ENCODE results near the gene SGSM2. TPM values are rescaled to one million over a fixed set of nuclear protein-coding genes. Genes with fewer than 3 reads are reported as not detected.

The SGSM2 gene
- total and polyA plus RNA-seq, 2 of the 13 experiments (the other 11 are each of a cell fraction or from before 2014, with no cell fraction given), result 30.4 to 51.3 TPM

- no TSS peak for BruUV-seq (replicated peaks)
- H3K9ac ChIP-seq (ENCODE audit: insufficient read depth, low read depth, low read length), result no peak overlapping the region
- no peaks in the 10 kb centered on the region for H3K79me2 ChIP-seq (ENCODE audit: insufficient read depth, low read length)
- ChIA-PET POLR2A (no interaction called here), CTCF (ENCODE audit: low intra/inter-chr PET ratio, low total read pairs) (no interaction called here)
- no peaks in the 10 kb centered on the region for H3K27me3 ChIP-seq (ENCODE audit: control insufficient read depth in 1 of 2, insufficient read depth in 2 of 2, low read length in 2 of 2)
- TF ChIP-seq ZNF3 (CRISPR knock-in tag; IDR thresholded peaks at IDR 0.05), result no peak
- no peak for TF ChIP-seq CSRNP1 (CRISPR knock-in tag; IDR thresholded peaks at IDR 0.05)
- TF ChIP-seq TERF1 (CRISPR knock-in tag; IDR thresholded peaks at IDR 0.05), result no peak
- TF ChIP-seq ZNF841 (CRISPR knock-in tag; IDR thresholded peaks at IDR 0.05; ENCODE audit: borderline replicate concordance), result no peak
- no peak for TF ChIP-seq NCOA5 (CRISPR knock-in tag; IDR thresholded peaks at IDR 0.05)
- TF ChIP-seq FOSL2 (CRISPR knock-in tag; IDR thresholded peaks at IDR 0.05), result no peak
- TF ChIP-seq ZFP90 (CRISPR knock-in tag; IDR thresholded peaks at IDR 0.05; ENCODE audit: borderline replicate concordance), result no peak
- TF ChIP-seq SP4 (CRISPR knock-in tag; IDR thresholded peaks at IDR 0.05), result no peak
- no peak for TF ChIP-seq ZNF782 (CRISPR knock-in tag; IDR thresholded peaks at IDR 0.05; ENCODE audit: borderline replicate concordance)
- no peak for TF ChIP-seq ZNF326 (CRISPR knock-in tag; IDR thresholded peaks at IDR 0.05; ENCODE audit: borderline replicate concordance)
- no peak for TF ChIP-seq REST (IDR thresholded peaks at IDR 0.05; ENCODE audit: borderline replicate concordance in 1 of 2, low read depth in 1 of 2, low read length in 2 of 2)
- TF ChIP-seq STAT6 (CRISPR knock-in tag; IDR thresholded peaks at IDR 0.05; ENCODE audit: borderline replicate concordance), result no peak
- no peak for TF ChIP-seq ZNF354B (CRISPR knock-in tag; IDR thresholded peaks at IDR 0.05)
- TF ChIP-seq BRF2 (CRISPR knock-in tag; IDR thresholded peaks at IDR 0.05), result no peak
- no peak for TF ChIP-seq TAF15 (IDR thresholded peaks at IDR 0.05; ENCODE audit: low read depth, low read length, poor library complexity, severe bottlenecking)
- H3K4me1 ChIP-seq (ENCODE audit: insufficient read depth, low read length), result no peaks in the 10 kb centered on the region
- no peak overlapping the region for H3K27ac ChIP-seq (ENCODE audit: extremely low read length, insufficient read depth, low read length)
- WGBS (ENCODE audit: low lambda C conversion rate), result 99% methylated on average over 6 of the region's 6 CpGs
- H4K20me1 ChIP-seq (ENCODE audit: insufficient read depth, low read length), result no peaks in the 10 kb centered on the region; the same call in 1 of the 2 replicates
- no peak for ATAC-seq
- H3K9me3 ChIP-seq (ENCODE audit: low read length), result no peaks in the 10 kb centered on the region
- in situ Hi-C loops (cut with HindIII; ENCODE audit: extremely low pct_ligation_motif_present, low pct_unique_long_range_greater_than_20kb), result no loop called here
- no peak overlapping the region for H2AFZ ChIP-seq (ENCODE audit: low read length)
- intact Hi-C loops (cut with micrococcal nuclease; ENCODE audit: unreplicated experiment), result no loop called here
- H3K36me3 ChIP-seq (replicated peaks in 1 of 2; ENCODE audit: control insufficient read depth in 1 of 2, insufficient read depth in 2 of 2, low read length in 2 of 2), result peaks cover 9 to 46% of the 10 kb centered on the region in 2 experiments; a peak in 4 of 5 replicates
- no peak overlapping the region for H3K4me2 ChIP-seq (ENCODE audit: low read depth, low read length)
- H3K4me3 ChIP-seq (replicated peaks in 1 of 3; ENCODE audit: insufficient read depth in 1 of 3, low read depth in 2 of 3, low read length in 3 of 3), result no peak overlapping the region
- no peak for FAIRE-seq
- no peak for DNase-seq (ENCODE audit: low spot score)
These were observed 82.2 kb downstream of the SGSM2 start for GRCh38 chr17:2419486-2419885.

Measured in HepG2 (cell line).